GM06990 (cell line): ENCODE measurements around the gene PID1.
"Not testable (repeated sequence)": the region's sequence is repeated elsewhere in the genome, so short reads cannot be mapped to it uniquely, and the experiment has no call there.

Experiments
- DNase-seq: peaks from one replicate; pipeline ENCODE4 v3.0.0-alpha.2; 2011; ENCODE audit not compliant: insufficient read length; ENCODE audit errors: extremely low read depth
- H3K27me3 ChIP-seq: replicated peaks from 2 replicates; pipeline ENCODE4 v1.6.0; 2011; ENCODE audit warnings: low read length; ENCODE audit not compliant: control insufficient read depth, insufficient read depth
- H3K36me3 ChIP-seq: 2 replicates; pipeline ENCODE4 v1.5.1; 2011; ENCODE audit warnings: low read length; ENCODE audit not compliant: control insufficient read depth, insufficient read depth
- H3K4me3 ChIP-seq: replicated peaks from 2 replicates; pipeline ENCODE4 v1.5.1; 2011; ENCODE audit warnings: low read depth, mild to moderate bottlenecking, control low read depth, low read length
- CTCF ChIP-seq: IDR thresholded peaks from 2 replicates; pipeline ENCODE4 v1.5.1; 2011; ENCODE audit warnings: low read length, control low read depth, mild to moderate bottlenecking, inconsistent platforms; ENCODE audit not compliant: insufficient read depth, poor library complexity, severe bottlenecking

Gene PID1

GRCh38 chr2:229085439-229085838, 185.6 kb downstream of the PID1 start:
- H3K27me3 ChIP-seq, result no peaks in the 10 kb centered on the region
- TF ChIP-seq CTCF, result no peak
- DNase-seq, result no peak
- no peaks in the 10 kb centered on the region for H3K36me3 ChIP-seq
- H3K4me3 ChIP-seq, result no peak overlapping the region

- Histone ChIP-seq H3K27me3 (no peaks in the 10 kb centered on the region), H3K36me3 (no peaks in the 10 kb centered on the region), H3K4me3 (no peak overlapping the region)
- no peak for TF ChIP-seq CTCF
- no peak for DNase-seq
These were observed 186.6 kb downstream of the PID1 start for GRCh38 chr2:229084447-229084846.

GRCh38 chr2:229083606-229084340, 187.3 kb downstream of the PID1 start:
- no peak for DNase-seq
- no peak overlapping the region for H3K4me3 ChIP-seq
- H3K27me3 ChIP-seq, result no peaks in the 10 kb centered on the region
- H3K36me3 ChIP-seq, result no peaks in the 10 kb centered on the region
- no peak for TF ChIP-seq CTCF

- H3K4me3 ChIP-seq, result no peak overlapping the region
- H3K36me3 ChIP-seq, result no peaks in the 10 kb centered on the region
- no peak for TF ChIP-seq CTCF
- no peaks in the 10 kb centered on the region for H3K27me3 ChIP-seq
- no peak for DNase-seq
These were observed 189.7 kb downstream of the PID1 start for GRCh38 chr2:229081411-229081810.

- Histone ChIP-seq H3K4me3 (no peak overlapping the region), H3K27me3 (no peaks in the 10 kb centered on the region), H3K36me3 (no peaks in the 10 kb centered on the region)
- DNase-seq, result no peak
- TF ChIP-seq CTCF, result no peak
These were observed 190.9 kb downstream of the PID1 start for GRCh38 chr2:229080172-229080571.

GRCh38 chr2:229076886-229077285, 194.2 kb downstream of the PID1 start:
- DNase-seq, H3K36me3 ChIP-seq, H3K27me3 ChIP-seq, H3K4me3 ChIP-seq: not testable (repeated sequence)
